ENCODE results near the gene PLCXD3.
"Not testable (repeated sequence)": the region's sequence is repeated elsewhere in the genome, so short reads cannot be mapped to it uniquely, and the experiment has no call there.

The PLCXD3 gene

DNA sequence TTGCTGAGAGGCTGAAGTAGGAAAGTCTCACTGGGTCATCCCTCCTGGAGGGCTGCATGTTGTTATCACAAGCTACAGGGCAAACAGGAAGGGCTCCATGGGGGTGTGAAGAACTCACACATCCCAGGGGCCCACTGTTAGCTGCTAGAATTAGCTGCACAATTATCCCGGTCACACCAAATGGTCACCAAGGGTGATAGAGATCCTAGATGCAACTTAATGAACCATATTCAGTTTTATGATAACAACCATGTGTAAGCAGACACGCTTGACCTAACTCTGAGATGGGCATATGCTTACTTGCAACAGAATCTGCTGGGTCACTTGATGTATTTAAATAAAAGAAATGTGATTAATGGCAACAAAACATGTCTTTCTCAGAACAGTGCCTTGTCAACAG lies 153.6 kb downstream of the PLCXD3 start:
- FAIRE-seq: no peak

DNA sequence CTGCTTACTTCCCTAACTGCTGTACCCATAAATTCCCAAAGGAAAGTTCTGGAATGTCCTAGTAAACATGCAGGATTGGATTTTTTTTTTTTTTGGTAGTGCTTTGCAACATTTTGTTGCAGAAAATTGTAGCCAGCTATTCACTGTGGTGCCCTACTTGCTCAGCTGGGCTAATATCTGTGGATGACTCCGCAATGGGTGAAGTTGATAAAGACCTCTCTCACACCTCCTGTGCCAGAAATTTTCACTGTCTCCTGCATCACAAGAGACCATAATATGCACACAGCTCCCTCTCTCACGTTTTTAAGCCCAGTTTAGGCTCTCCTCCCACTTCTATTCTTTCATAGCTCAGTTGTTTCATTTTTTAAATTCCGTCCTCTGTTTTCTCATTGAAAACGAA lies 160.6 kb downstream of the PLCXD3 start:
- FAIRE-seq (no peak), DNase-seq (ENCODE audit: low spot score) (no peak)

More for the DNA sequence above, 153.6 kb downstream of the PLCXD3 start:
- no peak for DNase-seq (ENCODE audit: low spot score)

DNA sequence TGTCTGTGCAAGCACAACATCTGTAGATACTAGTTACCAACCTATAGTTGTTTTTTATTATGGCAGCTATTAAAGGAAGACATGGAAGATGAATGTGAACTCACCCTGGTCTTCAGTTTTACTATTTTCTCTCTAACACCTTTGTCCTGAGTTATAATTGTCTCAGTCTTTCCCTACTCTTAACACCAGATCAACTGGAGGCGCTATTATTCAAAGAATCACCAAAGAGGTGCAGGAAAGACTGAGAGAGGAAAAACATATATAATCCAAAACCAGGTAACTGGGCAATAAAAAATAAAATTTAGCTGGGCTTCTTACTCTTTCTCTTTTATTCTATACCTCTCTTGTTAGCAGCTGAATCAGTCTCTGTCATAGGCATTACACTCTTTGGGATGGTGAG lies 162.8 kb downstream of the PLCXD3 start:
- no peak for DNase-seq (ENCODE audit: low spot score)
- FAIRE-seq: no peak

DNA sequence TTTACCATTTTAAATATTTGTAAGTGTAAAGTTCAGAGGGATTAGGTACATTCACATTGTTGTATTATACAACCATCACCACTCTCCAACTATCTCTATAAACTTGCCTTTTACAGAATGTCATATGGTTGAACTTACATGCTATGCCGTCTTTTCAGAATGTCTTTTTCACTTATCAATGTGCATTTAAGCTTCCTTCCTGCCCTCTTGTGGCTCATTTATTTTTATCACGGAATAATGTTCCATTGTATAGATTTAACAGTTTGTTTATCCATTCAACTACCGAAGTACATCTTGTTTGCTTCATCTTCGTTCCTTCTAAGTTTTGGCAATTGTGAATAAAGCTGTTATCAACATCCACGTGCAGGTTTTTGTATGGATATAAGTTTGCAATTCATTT lies 163.8 kb downstream of the PLCXD3 start:
- FAIRE-seq (peak; percentile 16), DNase-seq (ENCODE audit: low spot score) (no peak)

DNA sequence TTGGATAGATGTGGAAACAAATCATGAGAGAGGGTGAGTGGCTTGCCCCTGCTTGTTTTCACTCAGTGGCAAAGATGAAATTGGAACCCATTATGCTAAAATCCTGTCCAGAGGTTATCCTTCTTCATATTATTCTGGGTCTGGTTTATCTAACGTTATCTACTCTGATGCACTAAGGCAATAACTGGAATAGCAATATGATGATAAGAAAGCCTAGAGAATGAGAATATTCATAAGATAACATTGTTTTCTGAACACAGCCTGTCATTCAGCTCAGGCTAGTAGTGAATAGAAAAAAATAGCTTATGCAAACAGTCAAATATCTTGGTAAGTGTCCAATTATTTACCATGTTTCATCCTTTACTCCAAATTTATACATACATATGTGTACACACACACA lies 165.1 kb downstream of the PLCXD3 start:
- FAIRE-seq: no peak
- DNase-seq (ENCODE audit: low spot score): no peak

DNA sequence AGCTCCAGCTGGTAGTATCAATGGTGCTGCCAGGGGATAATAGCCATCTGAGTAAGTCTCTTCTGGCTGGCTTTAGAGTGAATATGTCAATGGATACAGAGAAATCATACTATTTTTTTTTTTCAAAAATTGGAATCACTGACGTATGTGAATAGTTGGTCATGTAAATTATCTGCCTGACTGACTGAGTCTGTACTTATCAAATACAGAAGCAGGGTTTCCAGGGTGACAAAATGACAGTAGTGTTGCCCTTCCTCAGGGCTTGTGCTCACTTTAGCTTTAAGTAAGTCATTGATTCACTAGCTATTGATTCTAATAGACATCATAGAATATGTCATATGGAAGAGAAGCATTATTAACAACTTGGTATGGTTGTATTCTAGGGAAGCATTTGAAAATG lies 171.1 kb downstream of the PLCXD3 start:
- no peak for DNase-seq (ENCODE audit: low spot score)
- FAIRE-seq: no peak

DNA sequence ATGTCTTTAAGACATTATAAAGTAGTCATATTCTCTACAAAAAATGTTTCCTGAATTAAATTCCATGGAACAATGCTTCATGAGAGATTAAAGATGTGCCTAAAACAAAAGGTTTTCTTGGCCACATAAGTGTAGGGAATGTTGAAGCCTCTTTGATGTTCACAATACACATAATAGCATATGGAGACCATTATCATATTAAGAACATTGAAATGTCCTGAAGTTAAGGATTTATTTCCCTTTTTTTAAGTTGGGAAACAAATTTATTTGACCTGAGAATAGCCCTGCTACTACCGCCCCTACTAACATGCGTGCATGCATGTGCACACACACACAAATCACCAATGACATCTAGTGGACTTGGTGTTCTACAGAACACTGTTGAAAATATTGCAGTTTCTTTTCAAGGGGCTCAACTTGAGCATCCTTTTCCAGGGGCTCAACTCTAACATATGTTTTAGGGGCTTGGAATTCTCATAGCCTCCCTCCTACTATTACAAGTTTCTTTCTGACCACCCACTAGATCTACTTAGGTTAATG lies 172.2 kb downstream of the PLCXD3 start:
- DNase-seq (ENCODE audit: low spot score) (no peak), FAIRE-seq (no peak)

DNA sequence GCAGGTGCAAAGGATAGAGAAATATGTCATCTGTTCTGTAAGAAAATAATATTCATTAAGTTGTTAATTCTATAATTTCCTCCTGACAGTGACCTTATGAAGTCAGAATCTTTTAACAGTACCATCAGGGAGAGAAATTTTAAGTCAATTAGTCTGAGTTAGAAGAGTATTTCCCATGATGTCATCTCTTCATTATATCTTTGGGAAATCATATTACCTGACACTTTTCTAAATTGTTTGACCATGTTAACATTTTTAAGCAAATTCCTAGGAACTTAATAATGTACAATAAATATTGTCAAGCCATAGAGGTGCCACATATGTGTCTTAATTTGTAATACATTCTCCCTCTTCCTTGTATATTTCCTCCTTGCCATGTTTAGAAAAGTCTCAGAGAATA lies 172.7 kb downstream of the PLCXD3 start:
- DNase-seq (ENCODE audit: low spot score): no peak
- no peak for FAIRE-seq

DNA sequence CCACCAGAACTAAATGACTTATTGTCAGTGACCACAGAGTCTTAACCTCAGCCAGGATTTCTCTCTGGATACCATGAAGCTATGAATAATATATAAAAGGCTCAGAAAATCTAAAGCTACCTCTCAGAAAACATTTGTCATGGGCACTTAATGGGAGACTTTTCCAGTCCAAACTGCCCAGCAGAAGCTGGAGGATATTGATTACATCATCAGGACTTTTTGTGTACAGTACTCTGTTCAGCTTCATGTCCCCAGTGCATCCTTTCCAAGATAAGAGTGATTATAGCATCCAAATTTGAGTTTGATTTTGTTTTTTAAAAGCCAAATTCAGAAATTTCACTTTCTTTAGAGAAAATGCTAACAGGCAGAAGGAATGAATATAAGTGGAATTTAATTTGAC lies 173.2 kb downstream of the PLCXD3 start:
- no peak for DNase-seq (ENCODE audit: low spot score)
- FAIRE-seq: no peak

DNA sequence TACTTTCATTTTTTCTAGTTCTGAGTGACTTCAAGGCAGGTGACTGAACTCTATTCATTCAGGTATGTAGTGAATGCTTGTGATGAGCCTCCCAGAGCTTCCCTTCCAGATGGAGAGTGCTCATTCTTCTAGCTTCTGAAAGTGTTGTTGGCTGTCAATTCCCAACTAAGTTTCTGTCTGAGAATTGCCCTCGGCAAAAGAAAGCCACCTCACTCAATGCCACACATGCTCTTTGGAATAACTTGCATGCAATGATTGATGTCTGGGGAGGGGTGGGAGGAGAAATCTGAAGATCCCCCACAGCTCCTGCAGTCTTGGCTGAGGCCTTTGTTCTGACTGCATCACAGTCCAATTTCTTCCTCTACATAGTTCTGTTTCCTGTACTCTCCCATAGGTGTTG lies 173.9 kb downstream of the PLCXD3 start:
- FAIRE-seq (no peak), DNase-seq (ENCODE audit: low spot score) (no peak)

DNA sequence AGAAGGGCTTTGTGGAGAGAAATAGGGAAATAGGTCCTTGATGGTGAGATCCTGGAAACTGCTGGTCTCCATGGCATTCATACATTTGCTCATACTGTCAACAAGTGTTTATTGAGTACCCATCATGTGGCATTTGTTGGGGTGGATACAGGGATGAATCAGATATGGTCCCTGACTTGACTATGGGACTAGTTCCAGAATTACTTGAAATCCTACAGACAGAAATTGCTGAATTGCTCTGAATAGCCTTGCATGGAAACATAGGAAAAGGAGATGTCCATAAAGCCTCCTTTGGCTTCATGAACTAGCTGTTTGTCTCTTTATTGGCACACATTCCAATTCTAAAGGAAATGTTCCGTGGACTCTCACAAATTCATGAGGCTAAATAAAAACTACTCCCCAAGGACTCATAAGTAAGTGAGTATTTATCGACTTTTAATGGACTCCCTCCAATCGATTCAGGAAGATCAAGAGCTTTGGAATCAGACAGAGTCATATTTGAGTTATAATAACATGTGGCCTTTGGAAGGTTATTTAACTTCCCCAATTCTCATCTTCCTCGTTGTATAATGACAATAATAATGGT lies 174.7 kb downstream of the PLCXD3 start:
- no peak for DNase-seq (ENCODE audit: low spot score)
- no peak for FAIRE-seq

DNA sequence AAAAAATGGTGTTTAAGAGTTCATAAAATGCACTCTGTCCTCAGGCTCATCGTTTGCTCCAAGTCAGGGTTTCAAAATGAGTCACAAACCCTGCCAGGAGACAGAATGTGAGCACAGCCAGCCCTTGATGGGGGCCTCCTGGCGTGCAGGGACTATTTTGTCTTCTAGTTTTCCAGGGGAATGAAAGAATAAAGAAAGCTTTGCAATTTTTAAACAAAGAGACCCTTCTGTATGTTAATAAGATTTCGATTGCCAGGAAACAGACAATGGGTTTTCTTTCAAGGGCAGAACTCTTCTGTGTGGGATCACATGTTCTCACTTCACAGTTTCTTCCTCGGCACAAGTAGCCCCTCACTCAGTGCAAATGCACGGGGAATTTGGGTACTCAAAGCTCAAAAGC lies 175.6 kb downstream of the PLCXD3 start:
- FAIRE-seq: no peak
- DNase-seq (ENCODE audit: low spot score): no peak

DNA sequence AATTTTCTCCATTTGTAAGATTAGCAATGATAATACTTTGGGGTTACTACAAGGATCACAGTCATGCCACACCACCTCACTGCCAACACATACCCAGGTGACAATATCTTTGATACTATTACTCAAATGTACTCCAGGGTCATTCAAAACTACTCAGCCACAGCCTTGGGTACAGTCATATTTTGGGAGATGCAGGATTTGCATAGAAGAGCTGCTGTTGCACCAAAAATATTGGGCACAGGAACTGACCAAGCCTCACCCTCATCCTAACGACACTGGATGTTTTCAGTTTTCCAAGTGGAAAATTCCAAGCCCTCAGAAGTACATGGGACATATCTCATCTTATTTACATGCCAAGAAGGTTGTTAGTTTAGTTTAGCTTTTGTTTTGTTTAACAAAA lies 176.2 kb downstream of the PLCXD3 start:
- no peak for DNase-seq (ENCODE audit: low spot score)
- FAIRE-seq: no peak

DNA sequence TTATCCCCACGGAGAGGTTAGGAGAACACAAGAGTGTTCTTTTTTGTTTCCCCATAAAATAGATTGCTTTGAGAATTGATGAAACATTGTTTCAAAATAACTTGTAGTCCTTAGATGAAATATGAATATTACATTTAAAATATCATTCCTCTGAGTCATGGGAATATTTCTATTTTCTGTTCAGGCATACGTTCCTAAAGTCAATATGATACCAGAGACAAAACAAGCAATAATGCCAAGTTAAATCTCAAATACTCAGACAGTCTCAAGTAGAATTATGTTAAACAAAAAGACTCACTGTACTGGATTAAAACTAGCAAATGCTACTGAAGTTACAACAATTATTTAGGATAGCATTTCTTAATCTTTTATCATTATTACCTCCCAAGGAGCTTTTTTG lies 185.3 kb downstream of the PLCXD3 start:
- DNase-seq (ENCODE audit: low spot score): no peak
- no peak for FAIRE-seq

DNA sequence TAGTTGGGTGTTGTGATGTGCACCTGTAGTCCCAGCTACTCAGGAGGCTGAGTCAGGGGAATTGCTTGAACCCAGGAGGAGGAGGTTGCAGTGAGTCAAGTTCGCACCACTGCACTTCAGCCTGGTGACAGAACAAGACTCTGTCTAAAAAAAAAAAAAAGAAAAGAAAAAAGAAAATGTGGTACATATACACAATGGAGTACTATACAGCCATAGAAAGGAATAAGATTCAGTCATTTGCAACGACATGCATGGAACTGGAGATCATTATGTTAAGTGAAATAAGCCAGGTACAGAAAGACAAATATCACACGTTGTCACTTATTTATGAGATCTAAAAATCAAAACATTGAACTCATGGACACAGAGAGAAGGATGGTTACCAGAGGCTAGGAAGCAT lies 187.6 kb downstream of the PLCXD3 start:
- DNase-seq (ENCODE audit: low spot score); FAIRE-seq: not testable (repeated sequence)

DNA sequence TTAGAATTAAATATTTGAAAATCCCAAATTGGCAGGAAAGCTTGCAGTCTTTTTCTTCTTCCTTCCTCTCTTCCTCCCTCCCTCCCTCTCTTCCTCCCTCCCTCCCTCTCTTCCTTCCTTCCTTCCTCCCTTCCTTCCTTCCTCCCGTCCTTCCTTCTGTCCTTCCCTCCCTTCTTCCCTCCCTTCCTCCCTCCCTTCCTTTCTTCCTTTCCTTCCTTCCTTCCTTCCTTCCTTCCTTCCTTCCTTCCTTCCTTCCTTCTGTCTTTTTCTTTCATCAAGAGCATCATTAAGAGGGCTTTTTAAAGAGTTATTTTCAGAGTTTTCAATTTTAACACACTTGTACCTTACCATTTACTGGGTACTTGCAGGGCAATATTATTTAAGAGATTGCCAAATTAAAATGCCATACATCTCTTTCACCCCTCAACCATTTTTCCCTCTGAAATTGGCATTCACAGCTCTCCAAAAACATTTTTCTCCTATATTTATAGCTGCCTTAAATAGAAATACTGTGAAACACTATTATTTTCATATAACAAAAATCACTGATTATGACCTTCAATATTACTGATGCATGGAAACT lies 197.8 kb downstream of the PLCXD3 start:
- DNase-seq (ENCODE audit: low spot score) (no peak), FAIRE-seq (no peak)

DNA sequence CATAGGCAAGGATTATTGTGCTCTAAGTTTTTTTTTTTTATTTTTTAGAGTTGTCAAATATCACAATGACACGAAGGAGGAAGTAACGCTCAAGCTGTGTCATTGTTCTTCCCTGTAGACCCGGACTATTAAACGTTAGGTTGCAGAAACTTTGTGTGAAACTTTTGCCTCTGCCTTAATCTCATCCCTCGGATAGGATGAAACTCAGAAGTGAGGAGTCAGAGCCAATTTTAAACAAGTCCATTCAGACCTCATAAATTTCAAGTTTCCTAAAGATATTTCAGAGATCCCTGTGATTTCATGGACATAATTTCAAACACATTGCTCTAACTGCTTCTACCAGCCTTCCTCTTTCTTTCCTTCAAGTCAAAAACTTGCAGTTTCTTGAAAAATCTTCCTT lies 198.3 kb downstream of the PLCXD3 start:
- FAIRE-seq (no peak), DNase-seq (ENCODE audit: low spot score) (no peak)

DNA sequence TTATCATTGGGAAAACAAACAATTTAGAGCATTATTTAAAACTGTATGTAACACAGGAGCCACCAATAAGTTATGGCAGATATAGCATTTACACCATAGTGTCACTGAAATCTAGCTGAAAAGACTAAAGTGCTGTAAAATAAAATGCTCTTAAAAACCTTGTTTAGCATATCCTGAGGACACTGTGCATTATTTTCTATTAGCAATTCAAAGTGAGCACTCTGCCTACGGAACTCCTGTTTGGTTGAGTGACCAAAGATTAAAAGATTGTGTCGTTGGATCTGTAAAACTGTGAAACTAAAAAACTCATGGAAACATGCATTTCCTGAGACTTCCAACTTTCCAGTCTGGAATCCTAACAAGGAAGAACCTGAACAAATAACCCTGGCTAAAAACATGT lies 201.1 kb downstream of the PLCXD3 start:
- no peak for DNase-seq (ENCODE audit: low spot score)
- no peak for FAIRE-seq

DNA sequence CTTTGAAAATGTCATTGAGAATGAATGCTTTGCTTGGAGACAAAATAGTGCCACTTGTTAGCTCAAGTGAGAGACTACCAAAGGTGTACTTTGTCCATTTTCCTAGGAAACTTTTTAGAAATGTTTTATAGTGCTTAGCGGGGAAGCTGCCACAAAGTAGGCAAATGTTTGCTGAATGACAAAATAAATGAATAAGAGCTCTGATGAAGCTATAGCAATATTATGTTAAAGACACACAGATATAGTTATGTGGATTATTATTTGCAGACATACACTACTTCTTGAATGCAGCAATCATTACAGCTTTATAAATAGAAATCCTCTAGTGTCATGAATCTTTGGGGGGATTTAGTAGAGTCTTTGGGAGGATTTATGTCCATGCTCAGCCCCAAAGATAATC lies 204.4 kb downstream of the PLCXD3 start:
- FAIRE-seq: no peak
- DNase-seq (ENCODE audit: low spot score): no peak

DNA sequence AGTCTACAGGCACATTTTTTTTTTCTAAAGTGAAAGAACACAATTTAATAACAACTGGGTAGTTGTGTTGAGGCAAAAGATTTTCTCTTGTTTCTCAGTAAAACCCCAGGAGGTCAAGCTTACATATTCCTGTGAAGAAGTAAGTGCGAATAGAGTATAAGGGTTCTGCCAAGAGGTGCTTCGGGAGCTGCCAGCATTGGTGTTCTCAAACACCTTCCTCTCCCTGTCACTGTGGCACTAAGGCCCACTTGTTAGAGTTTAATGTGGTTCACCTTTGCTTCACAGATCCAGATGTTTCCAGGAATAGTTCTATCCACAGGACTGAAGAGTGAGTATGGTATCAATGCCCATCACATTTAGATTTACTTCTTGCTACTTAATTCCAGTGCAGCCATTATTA lies 205.3 kb downstream of the PLCXD3 start:
- DNase-seq (ENCODE audit: low spot score) (no peak), FAIRE-seq (no peak)

DNA sequence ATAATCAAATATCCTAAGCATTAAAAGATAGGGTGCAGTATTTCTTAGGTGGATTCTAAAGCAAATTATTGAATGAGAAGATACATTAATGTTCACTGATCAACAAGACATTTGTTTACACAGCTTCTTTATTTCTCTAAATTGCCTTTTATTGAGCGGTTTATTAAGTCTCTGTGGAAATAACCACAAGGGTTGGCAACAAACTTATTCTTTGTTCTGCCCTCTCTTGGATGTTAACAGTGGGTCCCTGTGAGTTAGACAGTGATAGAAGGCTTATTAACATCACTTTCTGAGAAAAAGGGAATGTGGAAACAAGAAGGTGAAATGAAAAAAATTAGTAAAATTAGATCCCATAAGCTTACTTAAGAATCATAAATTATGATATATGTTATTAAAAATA lies 214.3 kb downstream of the PLCXD3 start:
- DNase-seq (ENCODE audit: low spot score): no peak
- FAIRE-seq: no peak

DNA sequence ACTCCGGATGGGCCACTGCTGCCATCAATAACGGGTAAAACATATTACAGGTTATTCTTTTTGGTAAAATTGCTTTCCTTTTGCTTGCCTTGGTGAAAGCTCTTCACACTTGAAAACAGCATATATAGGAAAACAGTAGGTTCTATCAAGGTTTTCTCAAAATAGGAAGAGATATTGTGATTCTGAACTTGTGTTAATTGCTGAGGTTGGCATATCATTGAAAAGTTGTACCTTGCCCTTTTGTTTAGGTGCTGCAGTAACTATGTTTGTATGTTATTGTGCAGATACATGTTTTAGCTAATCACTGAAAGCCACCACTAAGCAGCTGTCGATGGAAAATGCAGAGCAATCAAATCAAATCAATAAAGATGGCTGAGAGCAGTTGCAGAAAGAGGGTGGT lies 219.1 kb downstream of the PLCXD3 start:
- DNase-seq (ENCODE audit: low spot score) (no peak), FAIRE-seq (no peak)

DNA sequence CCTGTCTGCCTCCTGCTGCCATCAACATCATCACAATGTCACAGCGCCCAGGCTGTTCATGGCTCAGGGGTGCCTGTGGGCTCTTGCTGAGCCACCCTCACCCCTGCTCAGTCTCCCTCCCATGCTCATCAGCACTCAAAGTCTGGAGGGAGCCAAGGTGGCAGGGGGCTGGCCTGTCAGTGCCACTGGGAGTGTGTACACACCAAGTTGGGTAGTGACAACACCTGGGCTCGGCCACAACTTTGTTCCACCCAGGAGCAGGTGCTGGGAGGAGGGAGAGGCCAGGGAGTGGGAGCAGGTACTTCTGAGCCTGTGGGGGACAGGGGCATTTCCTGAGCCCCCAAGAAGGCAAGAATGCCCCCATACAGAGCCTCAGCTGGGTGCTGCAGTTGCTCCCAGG lies 219.6 kb downstream of the PLCXD3 start:
- FAIRE-seq (no peak), DNase-seq (ENCODE audit: low spot score) (no peak)
